ENCODE measurements around the gene PANK2. TPM values are rescaled to one million over a fixed set of nuclear protein-coding genes. Genes with fewer than 3 reads are reported as not detected.

The PANK2 gene
- total and polyA plus RNA-seq, 4 donors = 24.6 to 46.2 (median 34.4) TPM

GRCh38 chr20:3916364-3916763 is 27.2 kb downstream of the PANK2 start:
- no peak overlapping the region for H3K9ac ChIP-seq (ENCODE audit: insufficient read depth in 1 of 2, low read length in 2 of 2)
- H3K27ac ChIP-seq (ENCODE audit: low read depth in 1 of 2, low read length in 1 of 2) = no peak overlapping the region
- H3K27me3 ChIP-seq (ENCODE audit: control insufficient read depth in 3 of 3, insufficient read depth in 3 of 3, low read length in 2 of 3) = no peaks in the 10 kb centered on the region
- TF ChIP-seq CTCF (IDR thresholded peaks at IDR 0.05; ENCODE audit: control extremely low read depth, extremely low read depth) = no peak
- H3K4me3 ChIP-seq = no peak overlapping the region
- H3K4me1 ChIP-seq (ENCODE audit: control insufficient read depth in 5 of 5, insufficient read depth in 5 of 5, low read length in 5 of 5) = peaks cover 0 to 14% (median 0%) of the 10 kb centered on the region in 5 donors
- peaks cover 16 to 36% (median 25%) of the 10 kb centered on the region in 4 donors for H3K36me3 ChIP-seq (ENCODE audit: control insufficient read depth in 4 of 4, insufficient read depth in 4 of 4, low read length in 4 of 4)
- no peaks in the 10 kb centered on the region for H3K9me3 ChIP-seq (ENCODE audit: control insufficient read depth in 4 of 4, insufficient read depth in 3 of 4, low read length in 3 of 4)
- WGBS, 2 donors = 54 to 61% methylated on average over 2 of the region's 2 CpGs
- DNase-seq (no peak), ATAC-seq (ENCODE audit: insufficient read depth, low FRiP score) (no peak)

GRCh38 chr20:3919352-3919751 is 30.2 kb downstream of the PANK2 start:
- TF ChIP-seq CTCF (IDR thresholded peaks at IDR 0.05; ENCODE audit: control extremely low read depth, extremely low read depth) = no peak
- ATAC-seq (ENCODE audit: insufficient read depth, low FRiP score) = no peak
- Histone ChIP-seq H3K9ac (ENCODE audit: insufficient read depth in 1 of 2, low read length in 2 of 2) (no peak overlapping the region), H3K9me3 (ENCODE audit: control insufficient read depth in 4 of 4, insufficient read depth in 3 of 4, low read length in 3 of 4) (no peaks in the 10 kb centered on the region), H3K36me3 (ENCODE audit: control insufficient read depth in 4 of 4, insufficient read depth in 4 of 4, low read length in 4 of 4) (peaks cover 18 to 40% (median 26%) of the 10 kb centered on the region in 4 donors), H3K27ac (ENCODE audit: low read depth in 1 of 2, low read length in 1 of 2) (no peak overlapping the region), H3K27me3 (ENCODE audit: control insufficient read depth in 3 of 3, insufficient read depth in 3 of 3, low read length in 2 of 3) (no peaks in the 10 kb centered on the region), H3K4me1 (ENCODE audit: control insufficient read depth in 5 of 5, insufficient read depth in 5 of 5, low read length in 5 of 5) (peaks cover 0 to 8% (median 0%) of the 10 kb centered on the region in 5 donors), H3K4me3 (no peak overlapping the region)
- 81 to 84% methylated on average over 1 of the region's 1 CpG for WGBS, 2 donors
- DNase-seq = no peak

- H3K4me1 ChIP-seq (ENCODE audit: control insufficient read depth in 5 of 5, insufficient read depth in 5 of 5, low read length in 5 of 5) = peaks cover 0 to 5% (median 0%) of the 10 kb centered on the region in 5 donors
These were observed 33.2 kb downstream of the PANK2 start for GRCh38 chr20:3922223-3922982.

More at GRCh38 chr20:3922223-3922982, 33.2 kb downstream of the PANK2 start:
- 82 to 91% methylated on average over 13 of the region's 13 CpGs for WGBS, 2 donors
- ATAC-seq (ENCODE audit: insufficient read depth, low FRiP score) = no peak
- no peaks in the 10 kb centered on the region for H3K9me3 ChIP-seq (ENCODE audit: control insufficient read depth in 4 of 4, insufficient read depth in 3 of 4, low read length in 3 of 4)
- no peak overlapping the region for H3K9ac ChIP-seq (ENCODE audit: insufficient read depth in 1 of 2, low read length in 2 of 2)
- peaks cover 8 to 41% (median 27%) of the 10 kb centered on the region in 4 donors for H3K36me3 ChIP-seq (ENCODE audit: control insufficient read depth in 4 of 4, insufficient read depth in 4 of 4, low read length in 4 of 4)
- TF ChIP-seq CTCF (IDR thresholded peaks at IDR 0.05; ENCODE audit: control extremely low read depth, extremely low read depth) = no peak
- no peak overlapping the region for H3K4me3 ChIP-seq
- H3K27me3 ChIP-seq (ENCODE audit: control insufficient read depth in 3 of 3, insufficient read depth in 3 of 3, low read length in 2 of 3) = no peaks in the 10 kb centered on the region
- no peak overlapping the region for H3K27ac ChIP-seq (ENCODE audit: low read depth in 1 of 2, low read length in 1 of 2)
- no peak for DNase-seq
